Transverse colon (tissue), 4 donors: ENCODE results near the gene PRKCH.

Source experiments
- CTCF ChIP-seq, 5 experiments: fragments of 200-600 bp in 3 of 5; fragments of 450-650 bp in 2 of 5; sonication (generic) in 3 of 5; IDR thresholded peaks; 1 replicate in 2 of 5; 2 replicates in 3 of 5; pipeline ENCODE4 v1.5.1; 2016 to 2017; ENCODE audit warnings: antibody characterized with exemption in 5 of 5, inconsistent platforms in 3 of 5, mild to moderate bottlenecking in 2 of 5, moderate library complexity in 1 of 5
- EP300 ChIP-seq: sonication (generic); formaldehyde crosslinking; IDR thresholded peaks from one replicate; pipeline ENCODE4 v1.6.1; 2017; ENCODE audit warnings: antibody characterized with exemption, low read depth
- POLR2A ChIP-seq: fragments of 450-650 bp; IDR thresholded peaks from one replicate; pipeline ENCODE4 v1.6.1; 2016; ENCODE audit warnings: antibody characterized with exemption, mild to moderate bottlenecking, moderate library complexity
- POLR2AphosphoS5 ChIP-seq, 3 donors: sonication (generic); formaldehyde crosslinking; IDR thresholded peaks; one replicate each; pipeline ENCODE4 v1.6.1; 2016; ENCODE audit warnings: antibody characterized with exemption in 3 of 3

DNA sequence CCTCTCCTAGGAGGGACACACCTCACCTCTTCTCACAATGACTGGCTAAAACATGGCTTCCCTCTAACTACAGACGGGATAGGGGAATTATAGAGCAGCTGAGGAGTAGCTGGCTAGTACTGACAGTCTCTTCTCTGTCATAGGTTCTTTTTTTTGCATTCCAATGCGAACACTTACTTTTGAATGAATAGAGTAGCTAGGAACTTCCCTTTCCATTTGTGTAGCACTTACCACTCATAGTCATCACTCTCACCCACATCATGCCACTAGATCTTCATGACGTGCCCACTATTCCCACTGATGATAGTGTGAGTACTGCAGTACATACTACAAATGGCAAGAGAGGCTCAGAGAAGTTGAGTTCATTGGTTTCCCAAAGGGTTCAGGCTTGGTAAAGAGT is 230.0 kb downstream of the PRKCH start:
- TF ChIP-seq CTCF (IDR thresholded peaks at IDR 0.05) (no peak), POLR2AphosphoS5 (IDR thresholded peaks at IDR 0.05) (no peak), EP300 (no peak), POLR2A (no peak)
